IPS-15b (cell line): ENCODE data around the gene ARHGAP6.

Experiments
- H3K27me3 ChIP-seq: one replicate; pipeline ENCODE4 v1.6.1; 2013; ENCODE audit warnings: low read length; ENCODE audit not compliant: control insufficient read depth, insufficient read depth
- H3K36me3 ChIP-seq: one replicate; pipeline ENCODE4 v1.6.1; 2013; ENCODE audit warnings: low read length; ENCODE audit not compliant: control insufficient read depth, insufficient read depth
- H3K4me1 ChIP-seq: one replicate; pipeline ENCODE4 v1.6.1; 2013; ENCODE audit warnings: mild to moderate bottlenecking, low read length; ENCODE audit not compliant: control insufficient read depth, insufficient read depth
- H3K4me3 ChIP-seq: one replicate; pipeline ENCODE4 v1.5.1; 2013; ENCODE audit warnings: low read depth, low read length
- H3K9ac ChIP-seq: one replicate; pipeline ENCODE4 v1.6.1; 2013; ENCODE audit warnings: low read depth, mild to moderate bottlenecking, low read length
- H3K9me3 ChIP-seq: one replicate; pipeline ENCODE4 v1.6.1; 2013; ENCODE audit warnings: mild to moderate bottlenecking, low read length; ENCODE audit not compliant: control insufficient read depth, insufficient read depth

The ARHGAP6 gene

DNA sequence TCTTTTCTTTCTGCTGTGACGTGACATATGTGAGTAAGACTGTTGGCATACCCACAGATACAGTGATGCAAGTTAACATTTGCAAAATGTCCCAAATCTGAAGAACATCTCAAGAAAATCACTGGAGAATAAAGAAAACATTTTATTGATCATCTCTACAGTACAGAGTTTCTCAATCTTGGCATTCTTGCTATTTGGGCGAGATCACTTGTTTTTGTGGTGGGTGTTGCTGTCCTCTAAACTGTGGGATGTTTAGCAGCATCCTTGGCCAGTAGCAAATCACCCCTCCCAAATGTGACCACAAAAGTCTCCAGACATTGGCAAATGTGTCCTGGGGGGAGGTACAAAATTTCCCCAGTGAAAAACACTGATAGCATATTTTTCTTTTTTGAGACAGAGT is 343.7 kb downstream of the ARHGAP6 start:
- H3K4me1 ChIP-seq: no peaks in the 10 kb centered on the region
- H3K36me3 ChIP-seq: no peaks in the 10 kb centered on the region
- no peaks in the 10 kb centered on the region for H3K27me3 ChIP-seq
- H3K9ac ChIP-seq: no peak overlapping the region
- no peaks in the 10 kb centered on the region for H3K9me3 ChIP-seq
- H3K4me3 ChIP-seq: no peak overlapping the region

DNA sequence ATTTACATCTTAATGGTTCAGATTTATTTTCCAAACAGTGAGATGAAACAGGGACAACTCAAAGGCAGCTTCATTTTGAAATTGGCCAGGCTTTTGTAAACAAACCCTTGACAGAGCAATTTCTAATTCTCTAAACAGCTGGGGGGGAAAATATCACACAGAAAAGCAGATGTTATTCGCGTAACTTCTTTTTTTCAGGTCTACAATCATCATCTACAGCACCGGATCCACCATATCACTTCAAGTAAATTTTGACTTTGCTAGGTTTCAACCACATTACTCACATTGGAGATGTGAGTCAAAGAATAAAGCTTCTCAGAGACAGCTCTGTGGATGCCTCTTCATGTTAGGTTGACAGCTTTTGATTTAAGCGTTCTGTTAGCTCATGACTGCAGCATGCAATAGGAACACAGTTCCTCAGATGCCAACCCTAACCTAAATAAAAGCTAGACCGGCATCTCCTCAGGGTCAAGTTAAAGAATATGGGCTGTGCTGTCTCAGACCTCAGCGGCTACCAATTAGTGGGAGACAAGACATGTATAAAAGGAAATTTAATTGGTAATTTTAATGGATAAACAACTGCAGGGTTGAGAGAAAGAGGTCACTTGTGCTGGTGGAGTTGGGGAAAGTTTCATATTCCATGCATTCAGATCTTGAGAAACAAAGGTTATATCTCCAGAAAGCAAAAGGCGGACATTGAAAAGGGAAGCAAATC is 345.8 kb downstream of the ARHGAP6 start:
- H3K36me3 ChIP-seq: no peaks in the 10 kb centered on the region
- no peak overlapping the region for H3K4me3 ChIP-seq
- no peak overlapping the region for H3K9ac ChIP-seq
- no peaks in the 10 kb centered on the region for H3K4me1 ChIP-seq
- no peaks in the 10 kb centered on the region for H3K27me3 ChIP-seq
- H3K9me3 ChIP-seq: no peaks in the 10 kb centered on the region

DNA sequence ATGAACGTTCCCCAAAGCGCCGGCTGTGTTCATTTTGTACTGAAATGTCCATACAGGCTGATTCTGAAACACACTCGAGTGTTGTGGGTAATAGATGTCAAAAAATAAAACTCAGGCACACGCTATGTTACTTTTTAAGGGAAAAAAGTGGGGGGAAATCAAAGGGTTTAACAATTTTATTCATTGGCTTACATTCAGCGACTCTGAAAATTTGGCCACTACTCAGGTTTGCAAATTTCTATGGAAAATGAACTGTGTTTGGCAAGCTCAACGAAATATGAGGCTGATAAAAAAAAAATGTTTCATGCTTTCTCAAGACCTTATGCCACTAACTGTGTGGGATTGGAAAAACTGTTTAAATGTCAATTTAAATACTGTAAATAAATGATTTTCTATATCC is 354.0 kb downstream of the ARHGAP6 start:
- H3K4me1 ChIP-seq: no peaks in the 10 kb centered on the region
- H3K9ac ChIP-seq: no peak overlapping the region
- no peaks in the 10 kb centered on the region for H3K27me3 ChIP-seq
- H3K9me3 ChIP-seq: peaks cover 2% of the 10 kb centered on the region
- H3K36me3 ChIP-seq: no peaks in the 10 kb centered on the region
- H3K4me3 ChIP-seq: no peak overlapping the region

DNA sequence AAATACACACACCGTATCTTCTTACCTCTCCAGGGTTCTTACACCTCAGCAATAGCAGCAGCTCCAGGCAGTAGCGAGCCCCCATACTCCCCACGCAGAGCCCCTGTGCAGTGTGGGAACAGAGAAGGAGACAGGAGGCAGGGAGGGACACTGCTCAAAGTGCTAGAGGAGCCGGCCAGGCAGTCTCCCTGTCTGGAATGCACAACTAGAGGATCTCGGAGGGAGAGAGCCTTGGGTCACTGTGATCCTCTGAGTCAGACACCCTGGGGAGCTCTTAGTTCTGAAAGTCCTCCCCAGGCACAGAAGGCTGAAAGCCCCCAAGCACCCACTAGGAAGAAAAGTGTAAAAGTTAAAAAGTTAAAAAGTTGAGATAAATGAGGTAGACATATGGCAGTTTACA is 356.5 kb downstream of the ARHGAP6 start:
- Histone ChIP-seq H3K9me3 (peaks cover 2% of the 10 kb centered on the region), H3K4me1 (no peaks in the 10 kb centered on the region), H3K9ac (no peak overlapping the region), H3K27me3 (no peaks in the 10 kb centered on the region), H3K36me3 (no peaks in the 10 kb centered on the region), H3K4me3 (no peak overlapping the region)

DNA sequence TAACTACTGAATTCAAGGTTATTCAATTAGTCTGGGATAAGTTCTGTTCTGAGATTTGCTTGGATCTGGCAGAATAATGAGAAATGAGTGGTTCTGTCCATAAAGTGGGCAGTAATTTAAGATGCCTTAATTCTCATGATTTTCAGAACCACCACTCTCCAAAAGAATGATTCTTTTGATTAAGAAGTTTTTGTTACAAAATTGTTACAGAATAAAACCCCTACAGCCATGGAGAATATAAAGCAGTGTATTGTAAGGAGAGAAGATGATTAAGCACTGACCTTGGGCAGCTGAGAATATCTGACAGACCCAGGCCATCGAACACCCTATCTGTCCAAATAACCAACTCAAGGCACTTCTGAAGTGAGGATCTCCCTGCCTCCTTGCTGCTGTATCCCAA is 360.1 kb downstream of the ARHGAP6 start:
- Histone ChIP-seq H3K27me3 (no peaks in the 10 kb centered on the region), H3K9me3 (peaks cover 2% of the 10 kb centered on the region), H3K9ac (no peak overlapping the region), H3K36me3 (no peaks in the 10 kb centered on the region), H3K4me1 (no peaks in the 10 kb centered on the region), H3K4me3 (no peak overlapping the region)

DNA sequence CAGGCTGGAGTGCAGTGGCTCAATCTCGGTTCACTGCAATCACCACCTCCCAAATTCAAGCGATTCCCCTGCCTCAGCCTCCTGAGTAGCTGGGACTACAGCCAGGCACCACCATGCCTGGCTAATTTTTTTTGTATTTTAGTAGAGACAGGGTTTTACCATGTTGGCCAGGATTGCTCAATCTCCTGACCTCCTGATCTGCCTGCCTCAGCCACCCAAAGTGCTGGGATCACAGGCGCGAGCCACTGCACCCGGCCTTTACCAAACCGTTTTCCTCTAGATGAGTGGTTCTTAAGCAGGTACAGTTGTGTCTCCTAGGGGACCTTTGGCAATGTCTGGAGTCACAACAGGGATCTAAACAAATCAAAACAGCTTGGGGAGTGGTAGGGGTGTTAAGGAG is 360.9 kb downstream of the ARHGAP6 start:
- H3K36me3 ChIP-seq: no peaks in the 10 kb centered on the region
- no peaks in the 10 kb centered on the region for H3K27me3 ChIP-seq
- H3K9ac ChIP-seq: no peak overlapping the region
- H3K9me3 ChIP-seq: no peaks in the 10 kb centered on the region
- H3K4me1 ChIP-seq: no peaks in the 10 kb centered on the region
- H3K4me3 ChIP-seq: no peak overlapping the region

DNA sequence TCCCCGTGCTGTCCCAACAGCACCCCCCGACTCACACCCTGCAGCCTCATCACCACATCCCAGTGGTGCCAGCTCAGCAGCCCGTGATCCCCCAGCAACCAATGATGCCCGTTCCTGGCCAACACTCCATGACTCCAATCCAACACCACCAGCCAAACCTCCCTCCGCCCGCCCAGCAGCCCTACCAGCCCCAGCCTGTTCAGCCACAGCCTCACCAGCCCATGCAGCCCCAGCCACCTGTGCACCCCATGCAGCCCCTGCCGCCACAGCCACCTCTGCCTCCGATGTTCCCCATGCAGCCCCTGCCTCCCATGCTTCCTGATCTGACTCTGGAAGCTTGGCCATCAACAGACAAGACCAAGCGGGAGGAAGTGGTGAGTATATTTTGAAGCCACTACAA is 367.1 kb downstream of the ARHGAP6 start:
- no peak overlapping the region for H3K9ac ChIP-seq
- no peaks in the 10 kb centered on the region for H3K4me1 ChIP-seq
- H3K9me3 ChIP-seq: no peaks in the 10 kb centered on the region
- H3K4me3 ChIP-seq: no peak overlapping the region
- no peaks in the 10 kb centered on the region for H3K27me3 ChIP-seq
- H3K36me3 ChIP-seq: no peaks in the 10 kb centered on the region

DNA sequence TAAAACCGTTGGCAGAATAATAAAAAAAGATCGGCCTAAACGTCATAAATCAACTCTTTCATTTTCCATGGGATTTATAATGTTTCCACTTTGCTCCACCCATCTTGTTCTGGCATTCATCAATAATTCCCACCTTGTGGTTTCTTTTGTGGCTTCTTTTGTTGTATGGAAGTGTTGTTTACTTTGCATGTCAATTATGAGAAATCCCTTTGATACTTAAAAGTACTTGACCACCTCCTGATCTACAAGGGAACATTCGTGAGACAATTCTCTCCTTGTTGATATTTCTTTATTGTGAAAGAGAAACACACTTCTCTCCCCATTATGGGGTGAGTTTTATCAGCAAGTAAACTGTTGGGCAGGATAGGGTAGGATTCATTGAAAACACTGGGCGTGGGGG is 369.7 kb downstream of the ARHGAP6 start:
- H3K36me3 ChIP-seq: no peaks in the 10 kb centered on the region
- H3K27me3 ChIP-seq: no peaks in the 10 kb centered on the region
- no peaks in the 10 kb centered on the region for H3K4me1 ChIP-seq
- H3K9ac ChIP-seq: no peak overlapping the region
- H3K4me3 ChIP-seq: no peak overlapping the region
- no peaks in the 10 kb centered on the region for H3K9me3 ChIP-seq

GRCh38 chrX:11293113-11293512 is 372.6 kb downstream of the ARHGAP6 start, which contains the start of gene AMELX:
Gene AMELX, plus strand, starts transcription at chrX:11293413. Its CDS starts 1,376 bp downstream, at chrX:11294789.
- H3K4me1 ChIP-seq: no peaks in the 10 kb centered on the region
- no peak within 1 kb of the TSS for H3K9ac ChIP-seq
- no peaks in the 10 kb centered on the region for H3K9me3 ChIP-seq
- no peaks in the 10 kb centered on the region for H3K36me3 ChIP-seq
- H3K4me3 ChIP-seq: no peak within 1 kb of the TSS
- no peaks in the 10 kb centered on the region for H3K27me3 ChIP-seq

DNA sequence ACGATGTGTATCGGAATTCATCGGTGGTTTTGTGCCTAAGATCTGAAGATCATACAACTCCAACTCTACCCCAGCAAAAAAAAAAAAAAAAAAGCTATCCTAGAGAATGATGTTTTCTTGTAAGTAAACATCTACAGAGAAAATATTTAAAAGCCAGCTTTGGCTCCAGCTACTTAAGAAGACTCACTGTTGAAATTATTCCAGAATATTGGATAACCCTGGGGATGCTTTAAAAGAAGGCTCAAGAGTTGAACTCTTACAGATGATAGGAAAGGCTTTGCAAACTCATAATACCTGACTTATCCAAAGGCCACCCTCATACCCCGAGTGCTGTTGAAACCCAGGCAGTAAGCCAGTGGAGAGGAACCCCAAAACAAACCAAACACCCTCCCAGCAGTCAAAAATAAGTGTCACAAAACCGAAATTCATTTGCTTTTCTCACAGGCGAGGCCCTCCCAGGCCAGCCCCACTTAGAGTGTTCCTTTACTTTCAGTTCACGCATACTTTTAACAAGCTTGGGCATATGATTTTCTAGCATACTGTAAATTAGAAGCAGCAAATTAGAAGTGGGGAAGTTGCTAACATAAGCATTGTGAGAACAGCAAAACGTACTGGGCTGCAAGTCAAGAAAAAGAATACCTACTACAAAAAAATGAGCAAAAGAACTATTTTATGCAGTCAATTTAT is 375.2 kb downstream of the ARHGAP6 start:
- no peaks in the 10 kb centered on the region for H3K27me3 ChIP-seq
- H3K9ac ChIP-seq: no peak overlapping the region
- no peak overlapping the region for H3K4me3 ChIP-seq
- H3K36me3 ChIP-seq: no peaks in the 10 kb centered on the region
- no peaks in the 10 kb centered on the region for H3K9me3 ChIP-seq
- no peaks in the 10 kb centered on the region for H3K4me1 ChIP-seq

DNA sequence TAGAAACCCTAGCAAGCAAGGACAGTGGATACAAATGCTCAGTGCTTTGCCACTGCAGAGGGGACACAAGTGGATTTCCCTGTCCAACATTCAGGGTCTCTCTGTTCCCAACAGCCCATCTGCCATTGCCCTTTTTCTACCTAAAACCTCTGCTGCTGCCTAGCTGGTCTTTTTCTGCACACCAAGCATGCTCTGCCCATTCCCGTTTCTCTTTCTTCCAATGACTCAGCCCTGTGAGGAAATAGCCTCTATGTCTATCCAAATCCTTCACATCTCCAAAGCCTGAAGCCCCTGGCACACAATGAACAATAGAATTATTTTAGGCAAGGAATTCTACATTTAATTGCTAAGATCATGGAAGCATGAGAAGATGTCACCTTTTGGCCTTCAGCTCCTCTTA is 378.2 kb downstream of the ARHGAP6 start:
- no peaks in the 10 kb centered on the region for H3K36me3 ChIP-seq
- no peak overlapping the region for H3K4me3 ChIP-seq
- H3K4me1 ChIP-seq: no peaks in the 10 kb centered on the region
- H3K27me3 ChIP-seq: no peaks in the 10 kb centered on the region
- H3K9ac ChIP-seq: no peak overlapping the region
- no peaks in the 10 kb centered on the region for H3K9me3 ChIP-seq

DNA sequence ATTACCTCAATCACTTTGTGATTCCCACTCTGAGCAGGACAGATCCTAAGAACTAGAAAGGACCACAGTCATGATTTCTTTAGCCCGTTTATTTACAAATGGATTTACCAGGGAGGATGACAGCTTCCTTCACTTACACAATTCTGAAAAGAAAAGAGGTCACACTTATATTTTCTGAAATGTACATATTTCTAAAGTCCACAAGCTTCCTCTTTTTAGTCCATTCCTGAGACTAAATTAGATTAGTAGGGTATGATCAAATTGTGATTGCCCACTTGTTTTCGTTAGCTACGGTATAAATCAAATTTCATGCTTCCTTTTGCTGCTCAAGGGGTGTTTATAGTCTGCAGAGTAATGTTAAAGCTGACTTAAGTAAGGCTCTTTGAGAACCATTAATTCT is 380.1 kb downstream of the ARHGAP6 start:
- no peaks in the 10 kb centered on the region for H3K36me3 ChIP-seq
- no peaks in the 10 kb centered on the region for H3K4me1 ChIP-seq
- H3K4me3 ChIP-seq: no peak overlapping the region
- H3K9me3 ChIP-seq: no peaks in the 10 kb centered on the region
- H3K9ac ChIP-seq: no peak overlapping the region
- H3K27me3 ChIP-seq: no peaks in the 10 kb centered on the region
